Measurements from ENCODE around the gene COMMD9. TPM values are rescaled to one million over a fixed set of nuclear protein-coding genes. Genes with fewer than 3 reads are reported as not detected.

COMMD9 gene
- total and polyA plus RNA-seq, 2 donors (not counting 1 experiment from before 2014, with no cell fraction given) = 41.3 to 47.4 TPM

DNA sequence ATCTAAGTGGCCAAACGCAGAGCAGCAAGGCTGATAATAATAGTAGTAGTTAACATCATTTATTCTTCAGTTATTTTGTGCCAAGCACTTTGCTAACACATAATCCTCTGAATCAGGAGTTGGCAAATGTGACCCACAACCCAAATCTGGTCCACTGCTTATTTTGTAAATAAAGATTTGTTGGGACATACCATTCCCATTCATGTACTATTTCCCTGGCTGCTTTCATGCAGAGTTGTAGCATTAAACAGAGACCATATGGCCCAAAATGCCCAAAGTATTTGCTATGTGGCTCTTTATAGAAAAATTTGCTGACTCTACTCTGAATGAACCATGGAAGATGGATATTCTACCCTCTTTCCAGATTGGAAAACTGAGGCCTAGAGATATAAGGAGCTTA lies 50.3 kb downstream of the COMMD9 start:
- Mint-ChIP-seq H3K4me1 (no peaks in the 10 kb centered on the region), H3K27ac (no peak overlapping the region), H3K27me3 (peaks cover 34% of the 10 kb centered on the region), H3K4me3 (no peak overlapping the region), H3K9me3 (ENCODE audit: insufficient read depth) (no peaks in the 10 kb centered on the region)
- H3K4me2 ChIP-seq (replicated peaks; ENCODE audit: low read depth, low read length, poor library complexity, severe bottlenecking) = no peak overlapping the region
- ATAC-seq (ENCODE audit: low read depth) (no peak), DNase-seq (no peak)
- H3K4me1 ChIP-seq (ENCODE audit: control insufficient read depth in 2 of 2, insufficient read depth in 2 of 2, low read length in 2 of 2) = no peaks in the 10 kb centered on the region
- ChIA-PET CTCF (no interaction called here), POLR2A (no interaction called here)
- TF ChIP-seq, protein P1, sequence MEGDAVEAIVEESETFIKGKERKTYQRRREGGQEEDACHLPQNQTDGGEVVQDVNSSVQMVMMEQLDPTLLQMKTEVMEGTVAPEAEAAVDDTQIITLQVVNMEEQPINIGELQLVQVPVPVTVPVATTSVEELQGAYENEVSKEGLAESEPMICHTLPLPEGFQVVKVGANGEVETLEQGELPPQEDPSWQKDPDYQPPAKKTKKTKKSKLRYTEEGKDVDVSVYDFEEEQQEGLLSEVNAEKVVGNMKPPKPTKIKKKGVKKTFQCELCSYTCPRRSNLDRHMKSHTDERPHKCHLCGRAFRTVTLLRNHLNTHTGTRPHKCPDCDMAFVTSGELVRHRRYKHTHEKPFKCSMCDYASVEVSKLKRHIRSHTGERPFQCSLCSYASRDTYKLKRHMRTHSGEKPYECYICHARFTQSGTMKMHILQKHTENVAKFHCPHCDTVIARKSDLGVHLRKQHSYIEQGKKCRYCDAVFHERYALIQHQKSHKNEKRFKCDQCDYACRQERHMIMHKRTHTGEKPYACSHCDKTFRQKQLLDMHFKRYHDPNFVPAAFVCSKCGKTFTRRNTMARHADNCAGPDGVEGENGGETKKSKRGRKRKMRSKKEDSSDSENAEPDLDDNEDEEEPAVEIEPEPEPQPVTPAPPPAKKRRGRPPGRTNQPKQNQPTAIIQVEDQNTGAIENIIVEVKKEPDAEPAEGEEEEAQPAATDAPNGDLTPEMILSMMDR (IDR thresholded peaks at IDR 0.05) = no peak
- no peak for TF ChIP-seq EZH2 (IDR thresholded peaks at IDR 0.05; ENCODE audit: borderline replicate concordance, insufficient read depth, low read depth, low read length, poor library complexity, severe bottlenecking)
- no peaks in the 10 kb centered on the region for H4K20me1 ChIP-seq (ENCODE audit: control insufficient read depth, insufficient read depth, low read length, poor library complexity, severe bottlenecking)
- intact Hi-C loops (cut with micrococcal nuclease) = no loop called here
- H2AFZ ChIP-seq (ENCODE audit: insufficient read depth, low read depth, low read length, poor library complexity, severe bottlenecking) = no peak overlapping the region
- H3K27ac ChIP-seq (ENCODE audit: low read length in 2 of 2) = no peak overlapping the region
- no peaks in the 10 kb centered on the region for H3K27me3 ChIP-seq (replicated peaks in 1 of 4; ENCODE audit: control extremely low read depth in 1 of 4, control insufficient read depth in 3 of 4, insufficient read depth in 4 of 4, low read length in 3 of 4)
- WGBS (ENCODE audit: insufficient coverage) = no CpG with 5 or more reads among the region's 1 CpG
- H3K9ac ChIP-seq (ENCODE audit: low read length) = no peak overlapping the region
- no peaks in the 10 kb centered on the region for H3K79me2 ChIP-seq (ENCODE audit: control insufficient read depth, insufficient read depth, low read length)
- H3K9me3 ChIP-seq (ENCODE audit: control extremely low read depth in 1 of 3, control insufficient read depth in 2 of 3, insufficient read depth in 1 of 3, low read length in 2 of 3) = no peaks in the 10 kb centered on the region
- no peak overlapping the region for H3K4me3 ChIP-seq (ENCODE audit: control extremely low read depth in 1 of 5, extremely low read depth in 1 of 5, insufficient read depth in 1 of 5, low read depth in 2 of 5, low read length in 4 of 5)
- no peaks in the 10 kb centered on the region for H3K36me3 ChIP-seq (replicated peaks in 1 of 2; ENCODE audit: control extremely low read depth in 1 of 2, control insufficient read depth in 1 of 2, extremely low read depth in 1 of 2, insufficient read depth in 2 of 2, low read length in 1 of 2)

DNA sequence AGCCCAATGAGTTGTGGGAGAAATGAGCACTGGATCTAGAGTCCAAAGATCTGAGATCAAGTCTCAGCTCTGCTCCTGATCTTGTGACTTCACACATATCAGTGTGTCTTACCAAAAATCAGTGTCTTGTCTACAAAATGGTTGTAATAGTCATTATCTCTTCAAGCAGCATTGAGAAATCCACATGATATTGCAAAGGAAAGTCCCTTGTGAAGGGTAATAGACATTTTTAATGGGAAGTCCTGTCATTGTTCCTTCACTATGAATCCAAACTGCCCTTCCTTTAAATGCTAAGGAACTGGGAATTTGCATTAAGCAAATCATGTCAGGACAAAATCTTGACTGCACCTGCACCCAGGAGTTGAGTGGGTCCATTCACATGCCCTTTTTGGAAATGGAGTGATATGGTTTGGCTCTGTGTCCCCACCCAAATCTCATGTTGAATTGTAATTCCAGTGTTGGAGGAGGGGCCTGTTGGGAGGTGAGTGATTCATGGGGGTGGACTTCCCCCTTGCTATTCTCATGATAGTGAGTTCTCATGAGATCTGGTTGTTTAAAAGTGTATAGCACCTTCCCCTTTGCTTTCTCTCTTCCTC lies 51.1 kb downstream of the COMMD9 start:
- Mint-ChIP-seq H3K27ac (no peak overlapping the region), H3K4me3 (no peak overlapping the region), H3K9me3 (ENCODE audit: insufficient read depth) (no peaks in the 10 kb centered on the region), H3K27me3 (peaks cover 29% of the 10 kb centered on the region), H3K4me1 (no peaks in the 10 kb centered on the region)
- Histone ChIP-seq H4K20me1 (ENCODE audit: control insufficient read depth, insufficient read depth, low read length, poor library complexity, severe bottlenecking) (no peaks in the 10 kb centered on the region), H3K4me3 (ENCODE audit: control extremely low read depth in 1 of 5, extremely low read depth in 1 of 5, insufficient read depth in 1 of 5, low read depth in 2 of 5, low read length in 4 of 5) (no peak overlapping the region), H3K27ac (ENCODE audit: low read length in 2 of 2) (no peak overlapping the region), H3K27me3 (replicated peaks in 1 of 4; ENCODE audit: control extremely low read depth in 1 of 4, control insufficient read depth in 3 of 4, insufficient read depth in 4 of 4, low read length in 3 of 4) (no peaks in the 10 kb centered on the region), H3K4me2 (replicated peaks; ENCODE audit: low read depth, low read length, poor library complexity, severe bottlenecking) (no peak overlapping the region), H3K79me2 (ENCODE audit: control insufficient read depth, insufficient read depth, low read length) (no peaks in the 10 kb centered on the region), H3K9ac (ENCODE audit: low read length) (no peak overlapping the region), H2AFZ (ENCODE audit: insufficient read depth, low read depth, low read length, poor library complexity, severe bottlenecking) (no peak overlapping the region), H3K36me3 (replicated peaks in 1 of 2; ENCODE audit: control extremely low read depth in 1 of 2, control insufficient read depth in 1 of 2, extremely low read depth in 1 of 2, insufficient read depth in 2 of 2, low read length in 1 of 2) (no peaks in the 10 kb centered on the region), H3K4me1 (ENCODE audit: control insufficient read depth in 2 of 2, insufficient read depth in 2 of 2, low read length in 2 of 2) (no peaks in the 10 kb centered on the region), H3K9me3 (ENCODE audit: control extremely low read depth in 1 of 3, control insufficient read depth in 2 of 3, insufficient read depth in 1 of 3, low read length in 2 of 3) (no peaks in the 10 kb centered on the region)
- no peak for DNase-seq
- TF ChIP-seq, protein P1 (IDR thresholded peaks at IDR 0.05) = no peak
- TF ChIP-seq EZH2 (IDR thresholded peaks at IDR 0.05; ENCODE audit: borderline replicate concordance, insufficient read depth, low read depth, low read length, poor library complexity, severe bottlenecking) = no peak
- CTCF ChIA-PET = no interaction called here
- no peak for ATAC-seq (ENCODE audit: low read depth)
- intact Hi-C loops (cut with micrococcal nuclease) = no loop called here
- POLR2A ChIA-PET = no interaction called here
